Adrenal gland (tissue), 12 donors: ENCODE measurements around the gene ETV3. TPM values are rescaled to one million over a fixed set of nuclear protein-coding genes. Genes with fewer than 3 reads are reported as not detected.

Source experiments
- DNase-seq, 7 donors: peaks; one replicate each; pipeline ENCODE4 v3.0.0-alpha.2; 2019 to 2020
- H3K27ac ChIP-seq, 5 donors: fragments of 200-600 bp; sonication (generic) in 4 of 5; 1 replicate in 3 of 5; 2 replicates in 2 of 5; pipeline versions ENCODE4 v1.5.1 to v1.8.0; 2016 to 2020; ENCODE audit warnings: mild to moderate bottlenecking in 1 of 5
- H3K27me3 ChIP-seq: fragments of 200-600 bp; 2 replicates; pipeline ENCODE4 v1.8.0; 2021
- H3K36me3 ChIP-seq, 2 donors: fragments of 200-600 bp; replicated peaks in 1 of 2; 1 replicate in 1 of 2; 2 replicates in 1 of 2; pipeline versions ENCODE4 v1.5.1 to v1.8.0; 2018 to 2022
- H3K4me1 ChIP-seq, 2 donors: fragments of 200-600 bp; replicated peaks in 1 of 2; 1 replicate in 1 of 2; 2 replicates in 1 of 2; pipeline versions ENCODE4 v1.5.1 to v1.8.0; 2018 to 2021
- H3K4me3 ChIP-seq, 4 donors: fragments of 200-600 bp; sonication (generic) in 3 of 4; one replicate each; pipeline ENCODE4 v1.5.1; 2016 to 2018
- H3K9me3 ChIP-seq, 3 donors: fragments of 200-600 bp; sonication (generic) in 1 of 3; replicated peaks in 1 of 3; 1 replicate in 2 of 3; 2 replicates in 1 of 3; pipeline versions ENCODE4 v1.5.1 to v1.8.0; 2016 to 2021
- CTCF ChIP-seq, 6 experiments: fragments of 450-650 bp in 4 of 6; fragments of 200-600 bp in 2 of 6; sonication (generic) in 1 of 6; IDR thresholded peaks; 1 replicate in 5 of 6; 2 replicates in 1 of 6; pipeline versions ENCODE4 v1.5.1 to v1.8.0; 2016 to 2021; ENCODE audit warnings: antibody characterized with exemption in 6 of 6, mild to moderate bottlenecking in 2 of 6, moderate library complexity in 1 of 6
- POLR2A ChIP-seq, 2 donors: fragments of 450-650 bp; IDR thresholded peaks; one replicate each; pipeline ENCODE4 v1.6.1; 2017; ENCODE audit warnings: antibody characterized with exemption in 2 of 2, mild to moderate bottlenecking in 2 of 2, moderate library complexity in 1 of 2
- WGBS, 4 donors: extraction: QIAGEN DNeasy Blood & Tissue Kit in 2 of 4; methylation state at CpG; one replicate each; pipeline versions ENCODE4 v1.1.5 to v1.1.7; 2013 to 2017; 5-methylcytosine and 5-hydroxymethylcytosine counted together
- intact Hi-C, 2 donors: fragments of 100-400 bp; cut with DNase I; formaldehyde crosslinking; loops; one replicate each; pipeline versions ENCODE4 v1.14.1 to v1.15.0; 2022 to 2023
- polyA plus RNA-seq, 3 donors: library from polyadenylated mRNA; stranded (reverse); fragments of 200-250 nt in 2 of 3; fragments of 350-450 nt in 1 of 3; fragmentation: Illumina TruSeq in 1 of 3; extraction: RNeasy Lipid Tissue Mini Kit (QIAGEN cat#74804) in 1 of 3; gene quantifications; one replicate each; pipeline ENCODE4 v1.2.3, GENCODE V29; 2013 to 2014
- total RNA-seq, 9 donors: library from RNA; depleted of rRNA in 4 of 9; stranded (reverse); fragments of >200 nt in 4 of 9; fragments of 120-200 nt in 1 of 9; fragmentation: NEBNext Ultra II Directional in 1 of 9; extraction: Animal tissue kit (Norgen Biotek cat#: 25700) in 1 of 9; gene quantifications; one replicate each; pipeline versions ENCODE4 v1.1.0 to v1.2.4, GENCODE V29; 2013 to 2023
- donor health status: healthy with polysubstance abuse.
- donor health status: Bipolar disorder and iron deficiency.
- donor health status: DM: yes; HTN: yes; CAD: no.
- donor health status: DM: no; HTN: no; CAD: no.
- donor health status: DM: no; HTN: no; CAD: no.
- donor health status: DM: yes; HTN: yes; CAD: no.

The ETV3 gene
- total and polyA plus RNA-seq, 12 donors = 3.3 to 18.7 (median 11.1) TPM

- no peak overlapping the region for H3K27ac ChIP-seq
- H3K36me3 ChIP-seq = peaks cover 0 to 60% of the 10 kb centered on the region in 2 donors
- no peak overlapping the region for H3K4me3 ChIP-seq
- 90 to 98% (median 93%) methylated on average over 2 of the region's 2 CpGs for WGBS, 4 donors
- H3K27me3 ChIP-seq = no peaks in the 10 kb centered on the region
- TF ChIP-seq POLR2A (IDR thresholded peaks at IDR 0.05) = no peak
- TF ChIP-seq CTCF (IDR thresholded peaks at IDR 0.05) = no peak
- no peaks in the 10 kb centered on the region for H3K9me3 ChIP-seq
- DNase-seq = no peak
- intact Hi-C loops = no loop called here
- H3K4me1 ChIP-seq = peaks cover 10 to 30% of the 10 kb centered on the region in 2 donors
Observed at GRCh38 chr1:157135070-157135469, 3.1 kb downstream of the ETV3 start.

DNA sequence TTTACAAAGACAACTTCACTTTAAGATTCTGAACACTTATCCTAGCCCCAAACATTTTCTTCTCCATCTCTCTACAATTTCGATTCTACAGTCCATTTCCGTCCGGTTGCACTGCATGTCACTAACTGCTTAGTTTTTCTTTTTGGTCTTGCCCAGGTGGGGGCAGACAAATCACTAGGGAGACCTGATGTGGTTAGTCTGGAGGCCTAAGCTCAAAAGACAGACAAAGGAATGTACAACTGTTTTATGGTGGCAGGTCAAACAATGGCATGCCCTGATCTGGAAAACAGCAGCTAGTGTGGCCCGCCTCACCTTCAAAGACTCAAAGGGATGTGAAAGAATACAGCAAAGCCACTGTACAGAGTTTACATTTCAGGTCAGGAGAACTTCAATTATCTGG is 3.8 kb downstream of the ETV3 start:
- no peak for DNase-seq
- H3K4me3 ChIP-seq = no peak overlapping the region
- no peak overlapping the region for H3K27ac ChIP-seq
- TF ChIP-seq POLR2A (IDR thresholded peaks at IDR 0.05) (no peak), CTCF (IDR thresholded peaks at IDR 0.05) (no peak)
- WGBS, 4 donors = 92 to 94% (median 94%) methylated on average over 4 of the region's 4 CpGs
- H3K27me3 ChIP-seq = no peaks in the 10 kb centered on the region
- intact Hi-C loops = no loop called here
- peaks cover 10 to 30% of the 10 kb centered on the region in 2 donors for H3K4me1 ChIP-seq
- no peaks in the 10 kb centered on the region for H3K9me3 ChIP-seq
- peaks cover 0 to 66% of the 10 kb centered on the region in 2 donors for H3K36me3 ChIP-seq

- Histone ChIP-seq H3K27ac (no peak overlapping the region), H3K4me1 (peaks cover 10 to 24% of the 10 kb centered on the region in 2 donors), H3K36me3 (peaks cover 0 to 74% of the 10 kb centered on the region in 2 donors), H3K4me3 (no peak overlapping the region), H3K27me3 (no peaks in the 10 kb centered on the region), H3K9me3 (no peaks in the 10 kb centered on the region)
- 54 to 74% (median 58%) methylated on average over 2 of the region's 2 CpGs for WGBS, 4 donors
- no peak for DNase-seq
- intact Hi-C loops = no loop called here
- TF ChIP-seq POLR2A (IDR thresholded peaks at IDR 0.05) (no peak), CTCF (IDR thresholded peaks at IDR 0.05) (no peak)
Observed at GRCh38 chr1:157133426-157133825, 4.8 kb downstream of the ETV3 start.

DNA sequence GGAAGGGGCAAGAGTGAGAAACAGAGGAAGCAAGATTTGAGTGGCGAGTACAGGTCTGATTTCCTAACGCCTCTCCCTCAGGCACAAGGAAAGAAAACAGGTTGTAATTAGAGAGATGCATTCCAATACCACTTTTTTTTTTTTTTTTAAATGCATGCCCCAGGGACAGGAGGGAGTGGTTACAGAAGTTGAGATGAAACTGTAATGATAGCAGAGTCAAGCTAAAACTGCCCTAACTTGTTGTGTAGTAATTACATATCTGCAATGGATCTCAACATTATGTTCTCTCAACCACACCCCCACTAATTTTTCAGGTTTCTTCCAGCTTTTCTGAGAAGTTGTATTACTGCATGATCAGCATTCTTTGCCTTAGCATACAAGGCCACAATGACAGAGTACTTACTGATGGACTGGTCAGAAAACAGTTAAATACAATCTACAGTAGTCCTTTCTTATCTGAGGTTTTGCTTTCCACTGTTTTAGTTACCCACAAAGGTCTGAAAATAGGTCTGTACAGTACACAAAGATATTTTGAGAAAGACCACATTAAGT is 5.5 kb downstream of the ETV3 start:
- WGBS, 4 donors = 72 to 88% (median 79%) methylated on average over 2 of the region's 2 CpGs
- peaks cover 0 to 82% of the 10 kb centered on the region in 2 donors for H3K36me3 ChIP-seq
- H3K4me3 ChIP-seq = no peak overlapping the region
- no peak overlapping the region for H3K27ac ChIP-seq
- peaks cover 10 to 24% of the 10 kb centered on the region in 2 donors for H3K4me1 ChIP-seq
- H3K27me3 ChIP-seq = no peaks in the 10 kb centered on the region
- intact Hi-C loops = no loop called here
- no peak for TF ChIP-seq POLR2A (IDR thresholded peaks at IDR 0.05)
- no peak for TF ChIP-seq CTCF (IDR thresholded peaks at IDR 0.05)
- H3K9me3 ChIP-seq = no peaks in the 10 kb centered on the region
- no peak for DNase-seq
